Esophagus muscularis mucosa (tissue), 3 donors: ENCODE measurements around the gene TMEM88.

Experiments
- CTCF ChIP-seq, 3 experiments: fragments of 200-600 bp in 2 of 3; fragments of 450-650 bp in 1 of 3; sonication (generic) in 2 of 3; IDR thresholded peaks; one replicate each; pipeline ENCODE4 v1.5.1; 2017 to 2019; ENCODE audit warnings: antibody characterized with exemption in 3 of 3, mild to moderate bottlenecking in 2 of 3, moderate library complexity in 1 of 3
- POLR2A ChIP-seq: fragments of 450-650 bp; IDR thresholded peaks from one replicate; pipeline ENCODE4 v1.6.1; 2017; ENCODE audit warnings: antibody characterized with exemption, moderate library complexity, mild to moderate bottlenecking, low read depth
- POLR2AphosphoS5 ChIP-seq, 2 donors: sonication (generic); formaldehyde crosslinking; IDR thresholded peaks; one replicate each; pipeline ENCODE4 v1.6.1; 2017; ENCODE audit warnings: antibody characterized with exemption in 2 of 2

GRCh38 chr17:7845359-7846062 is 9.4 kb upstream of the TMEM88 start:
- TF ChIP-seq CTCF (IDR thresholded peaks at IDR 0.05) (no peak), POLR2A (no peak), POLR2AphosphoS5 (IDR thresholded peaks at IDR 0.05) (no peak)
